Heart right ventricle (tissue), 16 donors: Measurements from ENCODE around the gene HSPA12B. TPM values are rescaled to one million over a fixed set of nuclear protein-coding genes. Genes with fewer than 3 reads are reported as not detected.

Experiments
- ATAC-seq, 8 donors: fragments of 200-7000 bp; cut with Tn5 transposase; one replicate each; pipeline ENCODE4 v1.9.1; 2020; ENCODE audit warnings: mild to moderate bottlenecking in 8 of 8, moderate library complexity in 8 of 8, moderate number of reproducible peaks in 1 of 8
- DNase-seq, 2 donors: peaks; one replicate each; pipeline ENCODE4 v3.0.0-alpha.2; 2020
- H3K27ac ChIP-seq, 10 donors: fragments of 200-600 bp; sonication (generic) in 2 of 10; one replicate each; pipeline versions ENCODE4 v1.5.0 to v1.8.0; 2020 to 2022; ENCODE audit warnings: mild to moderate bottlenecking in 3 of 10
- H3K27me3 ChIP-seq, 7 donors: fragments of 200-600 bp; one replicate each; pipeline ENCODE4 v1.8.0; 2021 to 2022; ENCODE audit warnings: mild to moderate bottlenecking in 2 of 7
- H3K36me3 ChIP-seq, 9 donors: fragments of 200-600 bp; sonication (generic) in 1 of 9; one replicate each; pipeline versions ENCODE4 v1.5.0 to v1.8.0; 2020 to 2022; ENCODE audit warnings: mild to moderate bottlenecking in 2 of 9
- H3K4me1 ChIP-seq, 9 donors: fragments of 200-600 bp; sonication (generic) in 1 of 9; one replicate each; pipeline versions ENCODE4 v1.5.0 to v1.8.0; 2020 to 2022; ENCODE audit warnings: mild to moderate bottlenecking in 4 of 9
- H3K4me3 ChIP-seq, 10 donors: fragments of 200-600 bp; sonication (generic) in 2 of 10; one replicate each; pipeline versions ENCODE4 v1.5.0 to v1.8.0; 2020 to 2022; ENCODE audit warnings: mild to moderate bottlenecking in 7 of 10, moderate library complexity in 2 of 10
- H3K9me3 ChIP-seq, 11 donors: fragments of 200-600 bp in 10 of 11; sonication (generic) in 2 of 11; one replicate each; pipeline versions ENCODE4 v1.5.0 to v1.8.0; 2013 to 2022; ENCODE audit warnings: mild to moderate bottlenecking in 2 of 11, control low read depth in 1 of 11, moderate library complexity in 1 of 11
- CTCF ChIP-seq, 9 donors: fragments of 200-600 bp; sonication (generic) in 2 of 9; IDR thresholded peaks; one replicate each; pipeline versions ENCODE4 v1.5.0 to v1.8.0; 2021 to 2022; ENCODE audit warnings: antibody characterized with exemption in 9 of 9, mild to moderate bottlenecking in 5 of 9, moderate library complexity in 1 of 9
- WGBS, 2 donors: extraction: QIAGEN DNeasy Blood & Tissue Kit; methylation state at CpG; one replicate each; pipeline ENCODE4 v1.1.7; 2013; ENCODE audit warnings: inconsistent platforms in 1 of 2; 5-methylcytosine and 5-hydroxymethylcytosine counted together
- intact Hi-C, 10 donors: fragments of 100-400 bp; cut with DNase I; formaldehyde crosslinking; loops; one replicate each; pipeline versions ENCODE4 v1.11.1 to v1.14.2; 2022
- long read RNA-seq, 3 donors: library from polyadenylated mRNA; unstranded; transcript quantifications; one replicate each; pipeline ENCODE4 v2.0.0, GENCODE V29; 2020 to 2021
- polyA plus RNA-seq, 2 donors: library from polyadenylated mRNA; stranded (reverse); fragments of 200-250 nt; gene quantifications; one replicate each; pipeline ENCODE4 v1.2.3, GENCODE V29; 2013
- total RNA-seq, 10 donors: library from RNA; stranded (reverse); fragmentation: NEBNext Ultra II Directional in 3 of 10; extraction: Animal tissue kit (Norgen Biotek cat#: 25700) in 3 of 10; gene quantifications; one replicate each; pipeline versions ENCODE4 v1.2.1 to v1.2.4, GENCODE V29; 2021 to 2023
- donor health status: Arrhythmogenic right ventricular cardiomyopathy.
- donor health status: ischemic (EF 13 %, LVEDD 7.1; RV severe dilation, severe dysfunction).
- donor health status: healthy with polysubstance abuse.
- donor health status: DM: no; HTN: yes; CAD: no.
- donor health status: DM: no; HTN: no; CAD: no.
- donor health status: ischemic (EF 25% LVEDD 6.9; RV normal size, moderate dysfunction).
- donor health status: ischemic (EF 25% LVEDD 5.7; RV mildly dilated, moderate dysfunction).
- donor health status: healthy.
- donor health status: DM: yes; HTN: yes; CAD: no.
- donor health status: Ischemic cardiomyopathy.
- donor health status: ischemic (EF 35%, LVEDD 5.7; RV mildly dilated, moderate dysfunction).
- donor health status: nonischemic (EF 11% LVEDD 7.7; RV severe dilation, severe dysfunction).
- donor health status: DM: yes; HTN: yes; CAD: no.
- donor health status: PGD.
- donor health status: ischemic (EF 29% LVEDD 5.4; RV normal size, mild dysfunction).
- donor health status: nonischemic (EF 23%, LVEDD 6.1; RV moderate dilation, normal function).

Gene HSPA12B
- 10 to 100 TPM in 7 of 10 donors, 1 to 10 TPM in 3; 8.4 to 26.5 (median 11.2) TPM for total RNA-seq
- 10 to 100 TPM; 19.7 to 21.7 TPM for polyA plus RNA-seq
- long read RNA-seq, donor 1, transcript HSPA12B-201 (13 exons, 3,151 nt), result major isoform, 37 of 94 reads
- long read RNA-seq, donor 1, partial matches to known transcripts, result 42 of 94 reads
- long read RNA-seq, donor 1, other reads (novel, unspliced or antisense), result 15 of 94 reads
- long read RNA-seq, donor 2, transcript HSPA12B-201 (13 exons, 3,151 nt), result major isoform, 34 of 89 reads
- long read RNA-seq, donor 2, partial matches to known transcripts, result 31 of 89 reads
- long read RNA-seq, donor 2, other reads (novel, unspliced or antisense), result 24 of 89 reads
- long read RNA-seq, donor 3, transcript HSPA12B-201 (13 exons, 3,151 nt), result major isoform, 38 of 106 reads
- long read RNA-seq, donor 3, transcript HSPA12B-202 (12 exons, 3,009 nt), result minor isoform, 8 of 106 reads
- long read RNA-seq, donor 3, partial matches to known transcripts, result 47 of 106 reads
- long read RNA-seq, donor 3, other reads (novel, unspliced or antisense), result 13 of 106 reads

- Histone ChIP-seq H3K9me3 (no peaks in the 10 kb centered on the region), H3K4me1 (peaks cover 10 to 90% (median 59%) of the 10 kb centered on the region in 9 donors), H3K36me3 (peaks cover 0 to 10% (median 0%) of the 10 kb centered on the region in 9 donors), H3K27ac (peak within 1 kb of the TSS; percentile 82 to 96 (median 93)), H3K27me3 (peaks cover 0 to 36% (median 10%) of the 10 kb centered on the region in 7 donors), H3K4me3 (peak within 1 kb of the TSS; percentile 57 to 77 (median 66))
- 6 to 9% methylated on average over 50 to 66 of the region's 67 CpGs for WGBS, 2 donors
- no peak for TF ChIP-seq CTCF (IDR thresholded peaks at IDR 0.05)
- DNase-seq, result peak in 1 of 2 donors; percentile 30
- intact Hi-C loops, result no loop called here
- peak in 7 of 8 donors; percentile 5 to 65 (median 13) for ATAC-seq
Observed at GRCh38 chr20:3732327-3733118, at the start of gene HSPA12B. TSS of gene HSPA12B (plus strand) at chr20:3732685. CDS start at chr20:3738675, 5,990 bp downstream.

DNA sequence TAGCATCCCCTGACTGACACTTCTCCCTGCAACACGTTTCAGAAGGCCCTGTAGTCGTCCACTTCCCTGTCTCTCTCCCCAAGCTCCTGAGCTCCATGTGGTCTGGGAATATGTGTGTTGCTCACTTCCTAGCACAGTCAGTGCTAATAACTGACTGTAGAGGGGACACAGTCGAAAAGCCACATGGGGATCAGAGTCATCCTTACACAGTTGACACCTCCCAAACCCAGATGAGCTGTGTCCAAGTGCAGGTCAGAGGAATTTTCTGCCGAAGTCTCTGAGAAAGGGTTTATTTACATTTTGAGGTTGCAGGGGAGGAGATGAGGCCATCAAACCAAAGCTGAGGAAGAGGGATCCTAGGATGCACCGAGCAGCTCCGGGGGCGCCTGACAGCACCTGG lies 47.1 kb upstream of the HSPA12B start:
- peaks cover 6 to 37% (median 22%) of the 10 kb centered on the region in 9 donors for H3K4me1 ChIP-seq
- no peak overlapping the region for H3K27ac ChIP-seq
- WGBS, 2 donors, result 71 to 76% methylated on average over 7 of the region's 7 CpGs
- intact Hi-C loops, result loop anchor here in 1 of 10 donors (10.0 kb wide), 1 partner anchor 169 kb away; no protein-coding TSS in a partner anchor
- no peak for TF ChIP-seq CTCF (IDR thresholded peaks at IDR 0.05)
- H3K27me3 ChIP-seq, result peaks cover 0 to 38% (median 22%) of the 10 kb centered on the region in 7 donors
- ATAC-seq (no peak), DNase-seq (no peak)
- peaks cover 0 to 12% (median 0%) of the 10 kb centered on the region in 9 donors for H3K36me3 ChIP-seq
- H3K4me3 ChIP-seq, result no peak overlapping the region
- H3K9me3 ChIP-seq, result no peaks in the 10 kb centered on the region

DNA sequence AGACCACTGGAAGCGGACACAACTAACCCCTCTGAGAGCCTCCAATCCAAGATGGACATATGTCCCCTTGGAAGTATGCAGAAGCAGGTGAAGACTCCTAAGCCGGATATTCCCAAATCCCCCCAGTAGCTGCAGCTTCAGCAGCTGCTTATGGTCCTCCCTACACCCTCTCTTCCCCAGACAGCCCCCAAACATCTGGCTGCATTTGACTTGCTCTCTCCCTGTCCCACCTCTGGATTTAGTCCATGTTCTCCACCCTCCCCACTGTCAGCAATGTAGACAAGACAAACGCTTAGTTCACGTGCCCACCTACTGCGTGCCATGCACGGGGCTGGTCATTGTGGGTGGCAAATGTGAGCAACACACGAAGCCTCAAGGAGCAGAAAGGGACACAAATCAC lies 46.1 kb upstream of the HSPA12B start:
- peak in 2 of 8 donors; percentile 1 to 2 for ATAC-seq
- H3K27me3 ChIP-seq, result peaks cover 0 to 27% (median 14%) of the 10 kb centered on the region in 7 donors
- no peak for DNase-seq
- H3K4me3 ChIP-seq, result no peak overlapping the region
- WGBS, 2 donors, result 62 to 77% methylated on average over 7 of the region's 7 CpGs
- H3K27ac ChIP-seq, result peak overlapping the region in 5 of 10 donors; percentile 28 to 76 (median 35)
- peaks cover 6 to 27% (median 19%) of the 10 kb centered on the region in 9 donors for H3K4me1 ChIP-seq
- H3K9me3 ChIP-seq, result no peaks in the 10 kb centered on the region
- H3K36me3 ChIP-seq, result peaks cover 0 to 20% (median 0%) of the 10 kb centered on the region in 9 donors
- intact Hi-C loops, result loop anchor here in 1 of 10 donors (10.0 kb wide), 1 partner anchor 168 kb away; no protein-coding TSS in a partner anchor
- no peak for TF ChIP-seq CTCF (IDR thresholded peaks at IDR 0.05)
